ENCODE measurements around the gene PSMD1.

GRCh38 chr2:231189171-231189530, 132.5 kb downstream of the PSMD1 start:
- no peak for TF ChIP-seq TAF1 (IDR thresholded peaks at IDR 0.05; ENCODE audit: borderline replicate concordance, insufficient read depth, low read length)
- no peak for TF ChIP-seq POLR2AphosphoS5 (IDR thresholded peaks at IDR 0.05; ENCODE audit: low read depth, low read length)

Measured in PFSK-1 (cell line).